HepG2 (cell line): Measurements from ENCODE around the gene KLK14.

Source experiments
- ATF2 ChIP-seq: sonication (generic); formaldehyde crosslinking; IDR thresholded peaks from 2 replicates; pipeline ENCODE4 v1.4.0; 2020; ENCODE audit warnings: missing genetic modification reagents
- CEBPG ChIP-seq: IDR thresholded peaks from 2 replicates; pipeline ENCODE4 v1.6.1; 2016
- CTCF ChIP-seq: sonication (generic); formaldehyde crosslinking; IDR thresholded peaks from 2 replicates; pipeline ENCODE4 v1.5.0; 2020; ENCODE audit warnings: mild to moderate bottlenecking, missing genetic modification reagents, moderate library complexity
- DNMT1 ChIP-seq: sonication (generic); formaldehyde crosslinking; IDR thresholded peaks from 2 replicates; pipeline ENCODE4 v1.5.1; 2020; ENCODE audit warnings: mild to moderate bottlenecking, missing genetic modification reagents
- POLR2AphosphoS5 ChIP-seq: IDR thresholded peaks from 2 replicates; pipeline ENCODE4 v1.6.1; 2012; ENCODE audit warnings: low read depth, low read length
- PRDM15 ChIP-seq: sonication (generic); formaldehyde crosslinking; IDR thresholded peaks from 2 replicates; pipeline ENCODE4 v1.4.0; 2020; ENCODE audit warnings: missing genetic modification reagents
- RELA ChIP-seq: sonication (generic); formaldehyde crosslinking; IDR thresholded peaks from 2 replicates; pipeline ENCODE4 v1.4.0; 2020; ENCODE audit warnings: missing genetic modification reagents
- TAF1 ChIP-seq: sonication (generic); formaldehyde crosslinking; IDR thresholded peaks from 2 replicates; pipeline ENCODE4 v1.4.0; 2020; ENCODE audit warnings: missing genetic modification reagents
- TBL1XR1 ChIP-seq: fragments of 150-350 bp; IDR thresholded peaks from 2 replicates; pipeline ENCODE4 v1.6.1; 2014; ENCODE audit warnings: borderline replicate concordance, low read length; ENCODE audit not compliant: partially characterized antibody
- USF2 ChIP-seq, 2 experiments: sonication (generic) in 1 of 2; formaldehyde crosslinking in 1 of 2; IDR thresholded peaks; 2 replicates each; pipeline versions ENCODE4 v1.5.1 to v1.6.1; 2011 to 2020; ENCODE audit warnings: borderline replicate concordance in 1 of 2, low read depth in 1 of 2, low read length in 1 of 2, mild to moderate bottlenecking in 1 of 2, missing genetic modification reagents in 1 of 2, moderate library complexity in 1 of 2
- XRCC5 ChIP-seq: fragments of 200-400 bp; formaldehyde crosslinking; optimal IDR thresholded peaks from 2 replicates; pipeline ENCODE3; 2017; ENCODE audit warnings: mild to moderate bottlenecking, low read length
- ZNF333 ChIP-seq: sonication (generic); formaldehyde crosslinking; IDR thresholded peaks from 2 replicates; pipeline ENCODE4 v1.4.0; 2020; ENCODE audit warnings: mild to moderate bottlenecking, missing genetic modification reagents, borderline replicate concordance
- ZNF44 ChIP-seq: sonication (generic); formaldehyde crosslinking; IDR thresholded peaks from 2 replicates; pipeline ENCODE4 v1.5.1; 2020; ENCODE audit warnings: mild to moderate bottlenecking, missing genetic modification reagents

GRCh38 chr19:51078104-51078503 is 4.6 kb downstream of the KLK14 start:
- TF ChIP-seq ZNF44 (CRISPR knock-in tag) = no peak
- no peak for TF ChIP-seq TBL1XR1
- no peak for TF ChIP-seq XRCC5
- TF ChIP-seq TAF1 (CRISPR knock-in tag) = no peak
- no peak for TF ChIP-seq ATF2 (CRISPR knock-in tag)
- no peak for TF ChIP-seq ZNF333 (CRISPR knock-in tag)
- TF ChIP-seq POLR2AphosphoS5 = no peak
- TF ChIP-seq RELA (CRISPR knock-in tag) = no peak
- no peak for TF ChIP-seq CTCF (CRISPR knock-in tag)
- TF ChIP-seq DNMT1 (CRISPR knock-in tag) = no peak
- no peak for TF ChIP-seq USF2 (IDR thresholded peaks at IDR 0.05; ENCODE audit: low read depth, low read length)
- TF ChIP-seq USF2 (CRISPR knock-in tag; IDR thresholded peaks at IDR 0.05; ENCODE audit: borderline replicate concordance) = no peak
- TF ChIP-seq CEBPG (CRISPR knock-in tag) = no peak
- no peak for TF ChIP-seq PRDM15
